ENCODE results near the gene HDLBP.

DNA sequence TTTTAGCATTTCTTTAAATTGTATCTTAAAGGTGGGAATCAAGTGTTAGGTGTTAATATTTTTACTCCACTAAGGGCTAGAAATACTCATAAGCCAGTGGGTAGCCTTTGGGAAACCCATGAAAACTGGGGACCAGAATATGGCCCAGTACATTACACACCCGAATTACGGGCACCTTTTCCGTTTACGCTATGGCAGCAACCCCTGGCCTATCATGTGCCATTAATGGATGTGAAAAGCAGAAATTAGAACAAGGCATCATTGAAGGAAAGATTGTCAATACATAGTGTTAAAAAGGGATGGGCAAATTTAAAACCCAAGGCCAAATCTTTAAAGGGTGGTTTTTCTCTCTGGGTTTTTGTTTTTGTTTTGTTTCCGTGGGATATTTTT lies 41.4 kb upstream of the HDLBP start:
- TF ChIP-seq EZH2 (IDR thresholded peaks at IDR 0.05; ENCODE audit: insufficient read depth, poor library complexity, severe bottlenecking) (no peak), EZH2phosphoT487 (IDR thresholded peaks at IDR 0.05; ENCODE audit: insufficient read depth, low read depth) (no peak)
